ENCODE data around the gene HBE1.
"Not testable (repeated sequence)": the region's sequence is repeated elsewhere in the genome, so short reads cannot be mapped to it uniquely, and the experiment has no call there.

HBE1 gene

DNA sequence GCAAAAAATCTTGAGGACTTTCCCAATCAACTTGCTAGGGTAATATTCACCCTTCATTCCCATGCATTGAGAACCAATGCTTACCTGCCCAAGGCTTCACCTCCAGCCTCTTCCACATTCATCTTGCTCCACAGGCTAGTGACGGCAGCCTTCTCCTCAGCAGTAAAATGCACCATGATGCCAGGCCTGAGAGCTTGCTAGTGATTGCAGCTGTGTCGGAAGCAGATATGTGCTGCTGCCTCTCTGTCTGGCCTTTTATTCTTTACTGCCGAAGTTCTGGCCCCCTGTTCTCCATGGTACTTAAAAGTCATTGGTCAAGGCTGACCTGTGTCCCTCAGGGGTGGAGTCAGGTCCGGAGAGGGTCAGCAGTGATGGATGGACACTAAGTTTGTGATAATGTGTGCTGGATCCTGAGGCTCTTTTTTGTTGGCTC, at the start of gene HBE1:
Gene HBE1, minus strand, starts transcription at position 231 of the 433 bp plus-strand sequence. Its CDS starts 55 bp downstream, at position 176.
- no peak for DNase-seq

DNA sequence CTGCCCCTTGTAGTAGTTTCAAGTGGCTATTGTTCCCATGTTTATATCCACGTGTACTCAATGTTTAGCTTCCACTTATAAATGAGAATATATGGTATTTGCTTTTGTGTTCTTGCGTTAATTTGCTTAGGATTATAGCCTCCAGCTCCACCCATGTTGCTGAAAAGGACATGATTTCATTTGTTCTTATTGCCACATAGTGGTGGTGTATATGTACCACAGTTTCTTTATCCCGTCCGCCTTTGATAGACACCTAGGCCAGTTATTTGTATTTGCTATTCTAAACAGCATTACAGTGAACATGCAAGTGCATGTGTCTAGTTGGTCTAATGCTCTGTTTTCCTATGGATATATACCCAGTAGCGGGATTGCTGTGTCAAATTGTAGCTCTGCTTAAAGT, 47.5 kb upstream of the HBE1 start:
- DNase-seq, result no peak

DNA sequence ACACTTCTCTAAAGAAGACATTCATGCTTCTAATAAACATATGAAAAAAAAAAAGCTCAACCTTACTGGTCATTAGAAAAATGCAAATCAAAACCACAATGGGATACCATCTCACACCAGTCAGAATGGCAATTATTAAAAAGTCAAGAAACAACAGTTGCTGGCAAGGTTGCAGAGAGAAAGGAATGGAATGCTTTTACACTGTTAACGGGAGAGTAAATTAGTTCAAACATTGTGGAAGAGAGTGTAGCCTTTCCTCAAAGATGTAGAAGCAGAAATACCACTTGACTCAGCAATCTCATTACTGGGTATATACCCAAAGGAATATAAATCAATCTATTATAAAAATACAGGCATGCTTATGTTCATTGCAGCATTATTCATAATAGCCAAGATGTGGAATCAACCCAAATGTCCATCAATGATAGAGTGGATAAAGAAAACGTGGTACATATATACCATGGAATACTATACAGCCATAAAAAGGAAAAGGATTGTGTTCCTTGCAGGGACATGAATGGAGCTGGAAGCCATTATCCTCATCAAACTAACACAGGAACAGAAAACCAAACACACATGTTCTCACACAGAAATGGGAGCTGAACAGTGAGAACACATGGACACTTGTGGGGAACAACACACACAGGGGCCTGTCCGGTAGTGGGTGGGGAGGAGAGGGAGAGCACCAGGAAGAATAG, 43.7 kb upstream of the HBE1 start:
- DNase-seq, result not testable (repeated sequence)

DNA sequence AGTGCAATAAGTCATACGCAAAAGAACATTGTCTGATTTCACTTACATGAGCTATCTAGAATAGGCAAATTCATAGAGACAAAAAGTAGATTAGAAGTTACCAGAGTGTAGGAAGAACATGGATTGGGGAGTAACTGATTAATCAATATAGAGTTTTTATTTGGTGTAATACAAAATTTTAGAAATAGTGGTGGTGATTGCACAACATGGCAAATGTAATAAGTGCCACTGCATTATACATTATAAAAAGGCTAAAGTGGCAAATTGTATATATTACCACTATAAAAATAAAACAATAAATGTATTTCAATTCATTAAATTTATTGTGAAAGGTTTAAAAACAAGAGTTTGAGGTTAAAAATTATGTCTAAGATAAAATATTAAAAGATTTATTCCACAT, 40.7 kb upstream of the HBE1 start:
- DNase-seq, result no peak

DNA sequence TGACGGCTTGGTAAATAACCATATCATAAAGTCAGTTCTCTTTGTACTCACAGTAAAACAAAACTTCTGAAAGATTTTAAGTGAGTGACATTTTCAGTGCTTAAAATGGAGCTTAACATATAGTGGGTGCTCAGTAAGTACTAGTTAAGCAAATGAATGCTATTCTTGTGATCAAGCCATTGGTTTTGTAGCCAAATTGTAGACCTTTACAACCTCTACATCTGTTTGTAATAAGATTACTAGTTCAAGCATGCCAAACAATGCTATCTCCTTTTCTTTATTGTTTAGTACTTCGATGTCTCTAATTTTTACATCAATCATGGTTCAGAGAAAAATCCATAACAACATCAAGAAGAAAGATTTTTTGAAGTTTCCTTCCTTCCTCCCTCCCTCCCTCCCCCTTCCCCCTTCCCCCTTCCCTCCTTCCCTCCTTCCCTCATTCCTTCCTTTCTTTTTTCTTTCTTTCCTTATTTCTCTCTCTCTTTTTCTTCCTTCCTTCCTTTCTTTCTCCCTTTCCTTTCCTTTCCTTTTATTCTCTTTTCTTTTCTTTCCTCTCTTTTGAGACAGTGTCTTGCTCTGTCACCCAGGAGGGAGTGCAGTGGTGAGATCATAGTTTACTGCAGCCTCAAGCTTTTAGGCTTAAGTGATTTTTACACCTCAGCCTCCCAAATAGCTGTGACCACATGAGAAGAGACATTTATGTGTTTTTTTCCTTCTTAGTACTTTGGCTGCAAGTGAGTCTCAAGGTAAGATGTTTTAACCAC, 37.7 kb upstream of the HBE1 start:
- no peak for DNase-seq

DNA sequence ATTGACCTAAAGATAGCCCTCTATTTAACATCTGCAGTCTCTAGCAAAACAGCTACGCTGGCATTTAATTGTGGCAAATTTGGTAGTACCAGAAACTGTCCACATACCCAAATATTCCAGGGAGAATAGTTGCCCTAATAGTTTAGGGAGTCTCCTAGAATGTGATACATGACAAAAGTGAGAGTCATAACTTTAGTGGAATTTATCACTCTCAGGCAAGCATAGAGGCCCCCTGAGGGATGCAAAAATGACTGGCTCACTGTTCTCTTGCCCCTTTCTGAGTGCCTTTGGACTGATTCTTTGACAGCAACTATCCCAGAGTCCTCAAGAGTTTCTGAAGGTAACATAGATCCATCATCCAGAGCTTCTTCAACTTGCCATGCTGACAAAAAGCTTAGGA, 34.3 kb upstream of the HBE1 start:
- no peak for DNase-seq

DNA sequence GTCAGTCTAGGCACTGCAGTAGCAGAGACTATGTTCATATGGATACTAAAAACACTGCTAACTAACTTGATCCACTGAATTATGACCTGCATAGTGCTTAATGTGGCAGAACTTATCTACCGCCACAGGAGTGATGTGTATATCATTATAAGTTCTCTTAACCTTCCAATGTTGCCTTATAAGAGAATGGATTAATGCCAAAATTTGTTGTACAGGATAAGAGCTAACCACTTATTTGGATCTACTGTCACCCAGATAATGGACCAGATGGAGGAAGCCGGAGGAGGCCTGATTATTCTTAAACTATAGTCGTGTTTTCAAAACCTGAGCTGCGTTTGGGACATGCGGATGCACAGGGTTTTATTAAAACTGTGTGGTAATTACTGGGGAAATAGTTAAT, 33.9 kb upstream of the HBE1 start:
- DNase-seq, result no peak

DNA sequence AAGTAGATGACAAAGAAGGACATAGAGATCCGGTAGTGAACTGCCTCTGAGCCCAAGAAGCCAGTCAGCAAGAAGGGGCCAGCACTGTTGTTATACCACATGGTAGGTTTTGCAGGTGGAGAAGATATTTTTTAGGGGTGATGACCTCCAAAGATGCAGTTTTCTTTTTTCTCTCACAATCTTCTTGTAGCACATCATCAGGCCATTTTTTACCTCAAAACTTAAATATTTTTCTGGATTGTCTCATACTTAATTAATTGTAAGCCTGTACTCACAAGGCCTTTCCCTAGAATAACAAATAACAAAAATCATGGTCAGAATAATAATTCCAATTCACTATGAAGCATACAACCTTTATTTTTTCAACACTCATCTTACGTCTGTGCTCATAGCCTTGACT, 32.1 kb upstream of the HBE1 start, which contains the start of gene OR51B4:
Gene OR51B4, minus strand, starts transcription at position 101 of the 400 bp plus-strand sequence. Its CDS starts 0 bp downstream, at position 101.
- no peak for DNase-seq

DNA sequence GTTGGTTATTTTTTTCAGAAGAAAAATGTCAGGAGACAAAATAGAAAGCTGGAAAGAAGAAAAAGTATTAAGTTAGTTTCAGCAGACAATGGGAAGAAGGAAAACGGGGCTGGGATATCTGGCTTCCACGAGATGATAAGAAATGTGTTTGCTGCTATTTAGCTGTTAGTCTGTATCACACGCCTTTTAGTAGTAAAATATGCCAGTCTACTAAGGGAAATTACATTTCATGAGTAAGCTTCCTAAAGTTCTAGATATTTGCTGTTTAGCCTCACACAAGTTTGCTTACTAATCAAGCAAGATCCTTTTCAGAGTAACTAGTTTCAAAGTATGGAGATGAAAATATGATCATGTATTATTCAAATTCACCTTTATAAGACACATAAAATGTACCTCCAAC, 30.5 kb upstream of the HBE1 start:
- DNase-seq, result no peak

DNA sequence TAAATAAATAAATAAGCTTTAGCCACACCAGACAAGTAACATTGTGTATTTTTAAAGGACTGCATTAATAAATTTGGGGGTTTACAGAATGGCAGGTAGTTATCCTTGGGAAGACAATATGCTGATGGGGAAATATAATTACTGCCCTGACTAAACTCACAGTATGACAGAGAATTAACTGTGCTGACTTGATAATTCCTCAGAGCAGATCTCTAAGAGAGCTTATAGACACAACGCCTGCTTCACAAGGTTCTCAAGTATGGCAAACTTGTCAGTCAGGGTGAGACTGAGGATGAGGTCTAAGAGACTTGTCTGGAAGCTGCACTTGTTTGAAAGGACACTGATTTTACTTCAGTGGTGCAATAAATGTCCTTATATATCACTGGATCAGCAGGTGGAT, 28.7 kb upstream of the HBE1 start:
- DNase-seq, result no peak

DNA sequence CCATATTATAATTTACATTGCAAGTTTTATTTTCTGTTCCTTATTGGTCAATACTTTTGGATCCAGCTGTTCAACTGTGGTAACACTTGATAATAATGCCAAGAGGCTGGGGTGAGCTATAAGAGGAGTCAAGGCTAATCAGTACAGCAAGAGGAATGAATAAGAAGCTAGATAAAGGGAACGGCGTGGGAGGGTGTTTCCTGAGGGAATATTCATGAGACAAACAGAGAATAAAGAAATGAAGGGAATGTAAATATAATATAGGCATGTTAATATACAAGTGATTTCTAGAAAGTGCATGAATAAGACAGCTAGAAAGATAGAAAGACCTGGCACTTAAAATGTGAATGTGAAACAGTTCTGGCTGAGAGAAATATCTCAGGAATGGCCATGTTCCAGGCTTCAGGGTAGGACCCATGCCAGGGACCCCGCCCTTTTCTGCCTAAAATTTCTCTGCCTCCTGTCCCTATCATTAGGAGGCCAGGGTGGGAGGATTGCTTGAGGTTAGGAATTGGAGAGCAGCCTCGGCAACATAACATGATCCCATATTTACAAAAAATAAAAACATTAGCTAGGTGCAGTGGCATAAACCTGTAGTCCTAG, 28.1 kb upstream of the HBE1 start:
- no peak for DNase-seq

DNA sequence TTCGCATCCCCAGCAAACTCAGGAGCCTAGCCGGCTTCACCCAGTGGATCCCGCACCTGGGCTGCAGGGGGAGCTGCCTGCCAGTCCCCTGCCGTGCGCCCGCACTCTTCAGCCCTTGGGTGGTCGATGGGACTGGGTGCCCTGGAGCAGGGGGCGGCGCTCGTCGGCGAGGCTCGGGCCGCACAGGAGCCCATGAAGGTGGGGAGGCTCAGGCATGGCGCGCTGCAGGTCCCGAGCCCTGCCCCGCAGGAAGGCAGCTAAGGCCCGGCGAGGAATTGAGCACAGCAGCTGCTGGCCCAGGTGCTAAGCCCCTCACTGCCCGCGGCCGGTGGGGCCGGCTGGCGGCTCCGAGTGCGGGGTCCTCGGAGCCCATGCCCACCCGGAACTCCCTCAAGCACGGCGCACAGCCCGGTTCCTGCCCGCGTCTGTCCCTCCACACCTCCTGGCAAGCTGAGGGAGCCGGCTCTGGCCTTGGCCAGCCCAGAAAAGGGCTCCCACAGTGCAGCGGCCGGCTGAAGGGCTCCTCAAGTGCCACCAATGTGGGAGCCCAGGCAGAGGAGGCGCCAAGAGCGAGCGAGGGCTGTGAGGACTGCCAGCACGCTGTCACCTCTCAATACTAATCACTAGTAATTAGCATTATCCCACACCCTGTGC, 24.7 kb upstream of the HBE1 start:
- not testable (repeated sequence) for DNase-seq

DNA sequence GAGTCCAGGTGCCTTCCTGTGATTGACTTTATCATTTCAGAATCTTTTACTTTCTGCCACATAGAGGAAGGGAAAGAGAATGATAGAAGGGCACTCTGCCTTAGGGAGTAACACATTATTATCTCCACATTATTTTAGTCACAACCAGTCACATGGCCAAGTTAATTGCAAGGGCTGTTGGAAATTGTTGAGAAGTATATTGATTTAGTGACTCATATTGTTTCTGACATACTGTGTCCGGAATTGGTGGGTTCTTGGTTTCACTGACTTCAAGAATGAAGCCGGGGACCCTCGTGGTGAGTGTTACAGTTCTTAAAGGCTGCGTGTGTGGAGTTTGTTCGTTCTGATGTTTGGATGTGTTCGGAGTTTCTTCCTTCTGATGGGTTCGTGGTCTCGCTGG, 23.3 kb upstream of the HBE1 start:
- no peak for DNase-seq

DNA sequence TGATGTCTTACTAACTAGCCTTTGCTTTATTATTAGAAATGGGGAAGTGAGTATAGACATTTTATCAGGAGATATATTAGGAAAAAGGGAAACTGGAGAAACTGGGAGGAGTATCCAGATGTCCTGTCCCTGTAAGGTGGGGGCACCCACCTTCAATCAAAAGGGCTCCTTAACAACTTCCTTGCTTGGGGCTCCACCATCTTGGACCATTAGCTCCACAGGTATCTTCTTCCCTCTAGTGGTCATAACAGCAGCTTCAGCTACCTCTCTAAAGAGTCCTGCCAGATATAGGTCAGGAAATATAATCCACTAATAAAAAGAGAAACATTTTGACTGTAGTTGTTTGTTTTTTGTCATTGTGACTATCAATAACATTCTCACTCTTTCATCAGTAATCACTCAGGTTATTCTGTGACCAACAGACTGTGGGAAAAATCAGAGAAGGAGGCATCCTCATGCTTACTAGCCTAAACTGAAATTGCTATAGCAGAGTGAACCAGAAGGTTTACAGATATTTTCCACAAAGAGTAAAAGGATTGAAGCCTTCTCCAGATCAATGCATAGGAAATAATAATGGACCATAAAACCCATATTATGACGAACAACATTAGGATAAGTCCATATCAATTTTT, 21.6 kb upstream of the HBE1 start:
- DNase-seq, result no peak

DNA sequence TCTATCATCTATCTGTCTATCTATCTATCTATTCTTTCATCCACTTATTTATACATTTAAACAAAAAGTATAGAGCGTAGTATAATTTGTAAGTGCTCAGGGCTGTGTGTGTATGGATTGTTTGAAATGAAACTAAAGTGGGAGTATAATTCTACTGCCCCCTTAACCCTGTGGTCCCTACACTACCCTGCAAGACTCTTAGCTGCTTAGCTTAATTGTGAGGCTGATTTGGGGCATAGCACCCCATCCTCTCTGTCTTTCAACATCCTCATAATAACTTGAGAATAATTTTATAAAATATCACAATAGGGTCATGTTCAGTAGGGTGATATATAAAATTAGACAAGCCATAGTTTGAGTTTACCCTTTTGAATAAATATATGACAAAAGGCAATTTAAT, 20.4 kb upstream of the HBE1 start:
- DNase-seq, result no peak

DNA sequence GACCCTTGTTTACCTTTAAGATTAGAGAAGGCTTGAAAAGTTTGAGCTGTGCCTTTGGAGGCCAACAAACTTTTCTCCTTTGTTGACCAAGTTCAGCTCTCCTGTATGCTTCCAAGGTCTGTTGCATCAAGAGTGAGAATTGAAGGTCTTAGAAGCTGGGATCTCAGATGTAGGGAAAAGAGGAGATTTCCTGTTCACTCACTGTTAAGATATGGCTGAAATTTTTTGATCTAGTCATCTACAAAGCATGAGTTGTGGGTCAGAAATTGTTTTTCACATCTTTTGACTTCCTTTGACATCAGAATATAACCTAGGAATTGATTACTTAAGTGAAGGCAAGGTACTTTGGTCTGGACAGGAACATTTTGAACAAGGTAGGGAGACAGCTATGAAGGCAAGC, 20.0 kb upstream of the HBE1 start:
- DNase-seq, result no peak

DNA sequence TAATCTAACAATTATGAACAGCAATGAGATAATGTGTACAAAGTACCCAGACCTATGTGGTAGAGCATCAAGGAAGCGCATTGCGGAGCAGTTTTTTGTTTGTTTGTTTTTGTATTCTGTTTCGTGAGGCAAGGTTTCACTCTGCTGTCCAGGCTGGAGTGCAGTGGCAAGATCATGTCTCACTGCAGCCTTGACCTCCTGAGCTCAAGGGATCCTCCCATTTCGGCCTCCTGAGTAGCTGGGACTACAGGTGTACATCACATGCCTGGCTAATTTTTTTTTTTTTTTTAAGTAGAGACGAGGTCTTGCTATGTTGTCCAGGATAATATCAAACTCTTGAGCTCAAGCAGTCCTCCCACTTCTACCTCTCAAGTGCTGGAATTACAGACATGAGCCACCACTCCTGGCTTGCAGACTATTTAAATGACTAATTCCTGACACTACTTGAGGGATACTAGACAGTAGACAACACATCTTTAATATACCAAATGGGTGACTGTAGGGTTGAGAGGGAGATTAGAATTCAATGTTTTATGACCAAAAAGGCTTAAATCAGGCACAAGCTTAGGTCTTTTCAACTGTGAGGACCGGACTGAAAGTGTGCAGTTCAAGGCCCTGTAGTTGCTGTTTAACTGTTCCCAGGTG, 19.3 kb upstream of the HBE1 start:
- DNase-seq, result no peak

DNA sequence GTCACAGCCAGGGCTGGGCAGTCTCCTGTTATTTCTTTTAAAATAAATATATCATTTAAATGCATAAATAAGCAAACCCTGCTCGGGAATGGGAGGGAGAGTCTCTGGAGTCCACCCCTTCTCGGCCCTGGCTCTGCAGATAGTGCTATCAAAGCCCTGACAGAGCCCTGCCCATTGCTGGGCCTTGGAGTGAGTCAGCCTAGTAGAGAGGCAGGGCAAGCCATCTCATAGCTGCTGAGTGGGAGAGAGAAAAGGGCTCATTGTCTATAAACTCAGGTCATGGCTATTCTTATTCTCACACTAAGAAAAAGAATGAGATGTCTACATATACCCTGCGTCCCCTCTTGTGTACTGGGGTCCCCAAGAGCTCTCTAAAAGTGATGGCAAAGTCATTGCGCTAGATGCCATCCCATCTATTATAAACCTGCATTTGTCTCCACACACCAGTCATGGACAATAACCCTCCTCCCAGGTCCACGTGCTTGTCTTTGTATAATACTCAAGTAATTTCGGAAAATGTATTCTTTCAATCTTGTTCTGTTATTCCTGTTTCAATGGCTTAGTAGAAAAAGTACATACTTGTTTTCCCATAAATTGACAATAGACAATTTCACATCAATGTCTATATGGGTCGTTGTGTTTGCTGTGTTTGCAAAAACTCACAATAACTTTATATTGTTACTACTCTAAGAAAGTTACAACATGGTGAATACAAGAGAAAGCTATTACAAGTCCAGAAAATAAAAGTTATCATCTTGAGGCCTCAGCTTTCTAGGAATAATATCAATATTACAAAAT, 18.6 kb upstream of the HBE1 start:
- no peak for DNase-seq

DNA sequence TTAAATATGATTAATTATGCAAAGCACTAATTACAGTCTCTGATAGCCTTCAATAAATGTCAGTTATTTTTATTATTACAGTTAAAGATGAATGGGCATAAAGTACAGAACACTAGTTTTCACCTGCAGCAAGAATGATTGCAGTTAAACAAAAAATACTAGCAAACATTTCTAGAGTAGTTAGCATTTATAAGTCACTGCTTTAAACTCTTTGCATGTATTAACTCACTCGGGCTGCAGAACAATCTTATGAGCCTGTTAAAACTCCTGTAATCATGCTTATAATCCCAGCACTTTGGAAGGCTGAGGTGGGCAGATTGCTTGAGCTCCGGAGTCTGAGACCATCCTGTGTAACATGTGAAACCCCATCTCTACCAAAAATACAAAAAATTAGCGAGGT, 17.2 kb upstream of the HBE1 start:
- no peak for DNase-seq

DNA sequence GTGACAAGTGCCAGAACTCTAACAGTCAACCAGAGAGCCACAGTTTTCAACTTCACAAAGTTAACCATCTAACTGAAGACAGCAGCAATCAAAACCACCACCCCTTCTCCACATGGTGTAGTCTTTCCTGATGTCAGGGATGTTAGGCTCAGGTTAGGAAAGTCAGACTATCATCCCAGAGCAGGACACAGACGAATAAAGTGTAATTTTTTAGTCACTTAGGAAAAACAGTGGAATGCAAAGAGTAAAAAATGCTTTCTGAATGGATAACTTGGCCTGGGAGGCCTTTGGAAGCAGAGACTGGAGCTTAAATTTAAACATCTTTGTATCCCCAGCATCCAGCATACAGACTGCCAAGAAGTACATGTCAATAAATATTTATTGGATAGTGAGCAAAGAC, 16.6 kb upstream of the HBE1 start:
- DNase-seq, result no peak

DNA sequence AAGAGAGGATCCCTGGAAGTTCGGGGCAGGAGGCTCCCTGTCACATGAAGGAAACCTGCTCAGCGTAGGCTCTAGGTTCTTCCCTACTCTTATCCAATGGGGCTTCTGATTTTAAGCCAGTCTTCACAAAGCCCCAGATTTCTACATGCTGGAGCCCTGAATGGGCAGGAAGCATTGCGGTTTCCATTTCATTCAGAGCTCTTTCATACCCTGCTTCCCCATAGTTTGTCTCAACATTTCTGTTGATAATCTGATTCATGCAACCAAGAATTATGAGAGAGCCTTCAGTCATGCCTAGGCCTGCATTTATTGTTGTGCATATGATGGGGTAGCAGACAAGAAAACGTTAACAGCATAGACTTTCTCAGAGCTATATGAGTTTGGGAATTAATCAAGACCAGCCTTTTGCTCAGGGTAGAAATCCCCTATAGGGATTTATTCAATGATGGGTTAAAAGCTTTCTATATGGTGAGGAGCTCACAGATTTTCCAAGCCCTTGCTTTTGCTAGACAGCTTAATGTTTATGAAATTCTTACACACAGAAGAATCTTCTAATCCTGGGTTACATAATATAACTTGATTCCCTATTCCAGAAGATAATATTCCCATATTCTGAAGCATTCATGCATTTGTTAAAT, 16.1 kb upstream of the HBE1 start:
- no peak for DNase-seq

Data from SIG-M5 (cell line).